ENCODE measurements around the gene TM2D3.

TM2D3 gene

DNA sequence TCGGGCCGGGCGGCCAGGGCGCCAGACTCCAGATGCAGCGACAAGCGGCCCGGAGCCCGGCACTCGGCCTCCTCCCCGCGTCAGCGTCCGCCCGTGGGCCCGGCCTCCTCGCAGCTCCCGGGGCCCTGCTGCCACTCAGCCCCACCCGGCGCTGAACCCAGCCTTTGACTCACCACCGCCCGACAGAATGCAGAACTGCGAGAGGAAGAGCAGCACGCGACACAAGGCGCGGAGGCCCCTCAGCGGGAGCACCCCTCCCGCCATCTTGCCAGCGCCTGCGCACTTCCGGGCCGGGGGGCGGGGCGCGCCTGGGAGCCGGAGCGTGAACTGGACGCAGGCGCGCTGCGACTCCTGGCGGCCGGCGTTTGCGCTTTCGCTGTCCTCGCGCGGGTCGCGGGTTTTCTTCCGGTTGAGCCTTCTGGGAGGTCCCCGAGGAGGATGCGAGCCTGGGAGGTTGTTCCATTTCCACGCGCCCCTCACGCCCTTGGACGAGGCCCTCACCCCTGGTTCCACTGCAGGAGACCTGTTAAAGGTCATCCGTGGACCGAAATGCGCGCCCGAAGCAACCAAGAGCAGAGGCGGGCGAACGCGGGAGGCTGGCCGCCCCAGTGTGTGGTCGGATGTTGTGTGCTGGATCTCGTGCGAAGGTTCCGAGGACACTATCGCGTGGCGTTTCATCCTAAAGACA lies at the start of gene TM2D3:
TSS of gene TM2D3 (minus strand) at position 284 of the 688 bp plus-strand sequence. CDS start at position 264, 20 bp downstream.
- no peak for TF ChIP-seq GATA1 (IDR thresholded peaks at IDR 0.05; ENCODE audit: low read depth, low read length)
- TF ChIP-seq POLR2A (IDR thresholded peaks at IDR 0.05; ENCODE audit: low read length): peak; percentile 92
- DNase-seq: peak; percentile 96 to 99

- TF ChIP-seq GATA1 (IDR thresholded peaks at IDR 0.05; ENCODE audit: low read depth, low read length) (no peak), POLR2A (IDR thresholded peaks at IDR 0.05; ENCODE audit: low read length) (no peak)
- no peak for DNase-seq
Measured at GRCh38 chr15:101698314-101698713, 46.1 kb upstream of the TM2D3 start.

DNA sequence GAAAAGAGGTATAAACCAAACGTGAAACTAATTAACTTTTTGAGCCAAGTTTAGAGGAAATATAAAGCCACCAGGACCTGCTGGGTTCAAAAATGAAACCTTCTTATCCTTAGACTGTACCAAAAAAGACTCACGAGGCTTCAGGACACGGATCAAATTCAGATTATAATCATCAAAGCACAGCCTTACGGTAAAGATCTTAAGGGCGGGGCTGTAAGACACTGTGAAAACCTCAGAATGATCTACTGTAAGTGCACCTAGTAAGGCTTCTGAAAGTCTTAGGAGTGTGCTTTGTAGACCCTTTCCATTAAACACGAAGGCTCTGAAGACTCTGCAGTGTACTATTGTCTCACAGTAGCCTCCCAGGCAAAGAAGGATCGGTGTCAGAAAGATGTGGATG lies 45.3 kb upstream of the TM2D3 start:
- TF ChIP-seq GATA1 (IDR thresholded peaks at IDR 0.05; ENCODE audit: low read depth, low read length): no peak
- TF ChIP-seq POLR2A (IDR thresholded peaks at IDR 0.05; ENCODE audit: low read length): no peak
- DNase-seq: no peak

GRCh38 chr15:101696829-101697228 lies 44.6 kb upstream of the TM2D3 start:
- no peak for DNase-seq
- TF ChIP-seq POLR2A (IDR thresholded peaks at IDR 0.05; ENCODE audit: low read length) (no peak), GATA1 (IDR thresholded peaks at IDR 0.05; ENCODE audit: low read depth, low read length) (no peak)

DNA sequence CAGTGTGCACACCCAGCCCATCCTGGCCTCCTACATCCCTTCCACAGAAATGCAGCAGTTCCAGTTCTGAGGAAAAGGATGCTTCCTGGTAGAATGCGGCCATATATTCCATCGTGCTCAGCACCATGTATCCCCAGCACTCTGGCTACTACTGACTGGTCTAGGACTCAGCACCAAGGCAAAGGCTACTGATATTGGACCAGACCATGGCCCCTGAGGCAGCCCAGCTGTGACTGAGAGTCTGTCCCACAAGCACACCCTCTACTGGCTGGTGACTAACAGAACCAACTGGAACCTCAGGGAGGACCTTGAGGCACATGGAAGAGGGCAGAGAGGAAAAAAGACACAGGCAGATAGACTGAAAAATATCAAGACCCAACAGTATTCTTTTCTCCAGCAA lies 42.1 kb upstream of the TM2D3 start:
- TF ChIP-seq GATA1 (IDR thresholded peaks at IDR 0.05; ENCODE audit: low read depth, low read length) (no peak), POLR2A (IDR thresholded peaks at IDR 0.05; ENCODE audit: low read length) (no peak)

DNA sequence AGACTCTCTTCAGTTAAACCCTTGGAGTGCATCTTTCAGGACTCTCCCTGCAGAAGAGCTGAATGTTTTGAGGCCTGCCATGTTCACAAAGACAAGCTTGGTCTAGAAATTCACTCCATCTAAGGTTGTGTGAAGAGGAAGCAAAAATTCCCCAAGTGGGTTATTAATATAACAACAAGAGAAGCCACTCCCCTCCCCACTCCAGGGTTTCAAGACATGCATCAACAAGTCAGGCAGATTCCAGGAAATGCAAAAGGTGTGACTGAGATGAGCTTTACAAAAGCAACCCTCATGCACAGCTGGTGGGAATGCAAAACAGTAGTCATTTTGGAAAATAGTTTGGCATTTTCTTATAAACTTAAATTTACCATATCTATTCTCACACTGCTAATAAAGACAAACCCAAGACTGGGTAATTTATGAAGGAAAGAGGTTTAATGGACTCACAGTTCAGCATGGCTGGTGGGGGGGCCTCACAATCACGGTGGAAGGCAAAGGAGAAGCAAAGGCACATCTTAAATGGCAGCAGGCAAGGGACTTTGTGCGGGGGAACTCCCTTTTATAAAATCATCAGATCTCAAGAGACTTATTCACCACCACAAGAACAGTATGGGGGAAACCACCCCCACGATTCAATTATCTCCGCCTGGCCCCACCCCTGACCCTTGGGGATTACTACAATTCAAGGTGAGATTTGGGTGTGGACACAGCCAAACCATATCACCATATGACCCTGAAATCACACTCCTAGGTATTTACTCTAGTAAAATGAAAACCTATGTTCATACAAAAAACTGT lies 40.8 kb upstream of the TM2D3 start:
- TF ChIP-seq GATA1 (IDR thresholded peaks at IDR 0.05; ENCODE audit: low read depth, low read length): no peak
- no peak for TF ChIP-seq POLR2A (IDR thresholded peaks at IDR 0.05; ENCODE audit: low read length)
- DNase-seq: no peak

More for the DNA sequence above, 42.1 kb upstream of the TM2D3 start:
- peak in 1 of 2 experiments; percentile 10 for DNase-seq

- TF ChIP-seq POLR2A (IDR thresholded peaks at IDR 0.05; ENCODE audit: low read length): no peak
- TF ChIP-seq GATA1 (IDR thresholded peaks at IDR 0.05; ENCODE audit: low read depth, low read length): no peak
- DNase-seq: peak in 1 of 2 experiments; percentile 43
Measured at GRCh38 chr15:101689901-101690300, 37.7 kb upstream of the TM2D3 start.

DNA sequence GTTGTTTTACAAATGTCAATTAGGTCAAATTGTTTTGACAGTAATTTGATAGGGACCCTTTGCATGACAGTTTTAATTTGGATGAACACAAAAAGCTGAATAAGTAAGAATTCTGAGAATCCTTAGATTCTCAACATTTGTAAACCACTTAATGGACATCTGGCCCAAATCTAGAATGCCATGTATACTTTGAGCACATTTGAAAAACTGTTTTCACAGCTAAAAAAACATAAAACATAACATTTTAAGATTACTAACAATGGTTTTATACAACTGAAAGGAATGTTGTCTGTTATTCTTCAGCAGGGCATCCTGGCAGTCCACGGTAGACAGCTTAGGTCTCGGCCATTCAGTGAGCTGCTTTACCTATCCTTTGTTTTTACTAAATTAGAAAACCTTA lies 34.5 kb upstream of the TM2D3 start:
- no peak for DNase-seq
- no peak for TF ChIP-seq GATA1 (IDR thresholded peaks at IDR 0.05; ENCODE audit: low read depth, low read length)
- TF ChIP-seq POLR2A (IDR thresholded peaks at IDR 0.05; ENCODE audit: low read length): no peak

DNA sequence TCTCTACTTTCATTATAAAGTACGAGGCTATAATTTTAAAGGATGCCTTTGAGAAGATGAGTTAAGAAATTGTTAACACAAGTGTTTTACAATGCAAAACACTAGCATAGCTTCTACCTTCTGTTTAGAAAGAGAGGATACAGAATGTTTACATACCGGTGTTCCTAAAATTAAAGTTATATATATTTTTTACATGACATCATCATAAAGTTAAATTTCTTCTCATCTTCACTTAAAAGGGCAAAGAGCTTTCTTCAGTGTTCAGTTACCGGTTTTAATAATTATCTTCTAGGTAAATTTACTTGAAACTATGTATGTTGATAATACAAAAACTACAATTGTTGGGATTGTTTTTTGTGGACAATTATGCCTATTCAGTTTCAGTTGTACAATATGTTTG lies 32.7 kb upstream of the TM2D3 start:
- TF ChIP-seq POLR2A (IDR thresholded peaks at IDR 0.05; ENCODE audit: low read length) (no peak), GATA1 (IDR thresholded peaks at IDR 0.05; ENCODE audit: low read depth, low read length) (no peak)
- DNase-seq: no peak

GRCh38 chr15:101684384-101684783 lies 32.2 kb upstream of the TM2D3 start:
- TF ChIP-seq GATA1 (IDR thresholded peaks at IDR 0.05; ENCODE audit: low read depth, low read length) (no peak), POLR2A (IDR thresholded peaks at IDR 0.05; ENCODE audit: low read length) (no peak)
- peak in 1 of 2 experiments; percentile 8 for DNase-seq

GRCh38 chr15:101679806-101680205 lies 27.6 kb upstream of the TM2D3 start:
- DNase-seq: no peak
- TF ChIP-seq POLR2A (IDR thresholded peaks at IDR 0.05; ENCODE audit: low read length) (no peak), GATA1 (IDR thresholded peaks at IDR 0.05; ENCODE audit: low read depth, low read length) (no peak)

DNA sequence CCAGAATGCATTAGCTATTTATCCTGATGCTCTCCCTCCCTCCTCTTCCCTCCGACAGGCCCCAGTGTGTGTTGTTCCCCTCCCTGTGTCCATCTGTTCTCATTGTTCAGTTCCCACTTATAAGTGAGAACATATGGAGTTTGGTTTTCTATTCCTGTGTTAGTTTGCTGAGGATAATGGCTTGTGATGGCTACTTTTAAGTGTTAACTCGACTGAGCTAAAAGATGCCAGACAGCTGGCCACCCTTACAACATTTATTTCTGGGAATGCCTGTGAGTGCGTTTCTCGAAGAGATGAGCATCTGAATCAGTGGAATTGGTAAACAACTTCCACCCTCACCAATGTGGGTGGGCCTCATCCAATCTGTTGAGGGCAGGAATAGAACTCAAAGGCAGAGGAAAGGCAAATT lies 24.7 kb upstream of the TM2D3 start:
- TF ChIP-seq POLR2A (IDR thresholded peaks at IDR 0.05; ENCODE audit: low read length): no peak
- no peak for TF ChIP-seq GATA1 (IDR thresholded peaks at IDR 0.05; ENCODE audit: low read depth, low read length)
- DNase-seq: no peak

GRCh38 chr15:101675796-101676582 lies 23.8 kb upstream of the TM2D3 start:
- TF ChIP-seq POLR2A (IDR thresholded peaks at IDR 0.05; ENCODE audit: low read length): no peak
- TF ChIP-seq GATA1 (IDR thresholded peaks at IDR 0.05; ENCODE audit: low read depth, low read length): no peak
- no peak for DNase-seq

GRCh38 chr15:101675015-101675414 lies 22.8 kb upstream of the TM2D3 start:
- DNase-seq: no peak
- TF ChIP-seq GATA1 (IDR thresholded peaks at IDR 0.05; ENCODE audit: low read depth, low read length) (no peak), POLR2A (IDR thresholded peaks at IDR 0.05; ENCODE audit: low read length) (no peak)

Measured in erythroblast (primary cell).